IPS-NIHi7 (cell line): ENCODE measurements around the gene PLEKHH3.

Source experiments
- DNase-seq: peaks from one replicate; pipeline ENCODE4 v3.0.0; 2012; ENCODE audit warnings: mixed read lengths; ENCODE audit errors: extremely low spot score

Gene PLEKHH3, protein sequence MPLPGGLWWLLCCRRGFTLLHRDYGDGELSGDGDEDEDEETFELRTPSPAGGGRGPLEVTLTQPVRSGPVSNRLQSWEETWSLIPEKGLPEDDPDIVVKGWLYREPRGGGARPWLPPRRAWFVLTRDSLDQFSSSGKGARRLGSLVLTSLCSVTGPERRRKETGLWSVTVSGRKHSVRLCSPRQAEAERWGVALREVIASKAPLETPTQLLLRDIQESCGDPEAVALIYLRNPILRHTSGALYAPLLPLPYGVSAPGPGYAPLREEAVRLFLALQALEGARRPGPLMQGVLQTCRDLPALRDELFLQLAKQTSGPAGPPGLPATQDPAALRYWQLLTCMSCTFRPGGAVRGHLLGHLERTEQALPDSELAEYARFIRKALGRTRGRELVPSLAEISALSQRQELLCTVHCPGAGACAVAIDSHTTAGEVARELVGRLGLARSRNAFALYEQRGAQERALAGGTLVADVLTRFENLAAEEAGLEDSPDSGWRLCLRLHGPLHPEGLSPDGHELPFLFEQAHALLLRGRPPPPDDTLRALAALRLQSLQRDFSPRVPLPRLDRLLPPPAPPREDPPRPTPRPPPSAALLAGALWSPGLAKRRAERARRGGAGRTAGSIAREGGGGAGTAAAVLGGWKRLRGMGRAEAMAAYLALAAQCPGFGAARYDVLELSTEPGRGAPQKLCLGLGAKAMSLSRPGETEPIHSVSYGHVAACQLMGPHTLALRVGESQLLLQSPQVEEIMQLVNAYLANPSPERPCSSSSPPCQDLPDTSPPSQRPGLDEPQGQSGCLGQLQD

DNA sequence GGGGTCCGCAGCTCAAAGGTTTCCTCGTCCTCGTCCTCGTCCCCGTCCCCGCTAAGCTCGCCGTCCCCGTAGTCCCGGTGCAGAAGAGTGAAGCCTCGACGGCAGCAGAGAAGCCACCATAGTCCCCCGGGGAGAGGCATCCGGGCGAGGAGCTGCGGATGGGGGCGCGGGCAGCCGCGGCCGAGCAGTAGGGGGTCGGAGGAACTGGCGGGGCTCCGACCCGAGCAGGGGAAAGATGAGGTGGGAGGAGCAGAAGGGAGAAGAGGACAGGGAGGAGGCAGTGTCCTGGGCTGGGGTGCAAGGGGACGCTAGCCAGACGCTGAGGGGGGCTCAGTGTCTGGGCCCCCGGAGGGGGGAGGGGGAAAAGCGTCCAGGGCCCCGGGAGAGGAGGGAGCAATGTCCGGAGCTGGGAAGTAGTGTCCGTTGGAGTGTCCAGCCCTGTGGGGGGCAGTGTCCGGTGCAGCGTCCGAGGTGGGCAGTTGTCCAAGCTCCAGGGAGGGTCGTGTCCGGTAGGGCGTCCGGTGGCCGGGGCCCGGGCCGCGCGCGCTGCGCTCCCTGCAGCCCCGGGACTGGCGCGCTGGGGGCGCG, at the start of gene PLEKHH3:
Gene PLEKHH3, minus strand, starts transcription at position 571 of the 588 bp plus-strand sequence. Its CDS starts 431 bp downstream, at position 140.
- no peak for DNase-seq

DNA sequence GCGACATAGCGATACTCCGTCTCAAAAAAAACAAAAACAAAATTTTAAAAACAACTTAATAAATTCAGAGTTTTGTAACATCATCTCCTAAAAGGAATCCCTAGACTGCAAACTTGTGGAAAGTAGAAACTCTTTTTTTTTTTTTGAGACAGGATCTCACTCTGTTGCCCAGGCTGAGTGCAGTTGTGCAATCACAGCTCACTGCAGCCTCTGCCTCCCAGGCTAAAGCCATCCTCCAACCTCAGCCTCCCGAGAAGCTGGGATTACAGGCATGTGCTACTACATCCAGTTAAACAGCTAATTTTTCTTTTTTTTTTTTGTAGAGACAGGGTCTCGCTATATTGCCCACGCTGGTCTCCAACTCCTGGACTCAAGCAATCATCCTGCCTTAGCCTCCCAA, 48.3 kb upstream of the PLEKHH3 start:
- DNase-seq: no peak

DNA sequence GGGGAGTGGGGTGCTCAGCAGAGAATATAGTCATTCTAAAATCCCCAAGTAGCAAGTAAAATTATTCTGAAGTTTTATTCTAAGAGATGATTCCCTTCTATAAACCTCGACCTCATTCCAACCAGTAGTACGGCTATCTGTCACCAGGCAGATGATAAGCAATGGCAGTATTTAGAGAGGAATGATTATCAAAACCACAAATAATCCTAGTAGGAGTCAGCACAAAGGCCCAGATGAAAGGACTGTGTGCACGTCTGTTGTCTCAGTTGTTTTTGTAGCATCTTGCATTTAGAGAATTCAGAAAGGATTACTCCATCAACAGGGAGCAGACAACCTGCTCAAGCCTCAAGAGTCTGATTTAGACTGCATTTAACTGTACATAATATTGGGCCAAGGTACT, 46.8 kb upstream of the PLEKHH3 start:
- DNase-seq: no peak

DNA sequence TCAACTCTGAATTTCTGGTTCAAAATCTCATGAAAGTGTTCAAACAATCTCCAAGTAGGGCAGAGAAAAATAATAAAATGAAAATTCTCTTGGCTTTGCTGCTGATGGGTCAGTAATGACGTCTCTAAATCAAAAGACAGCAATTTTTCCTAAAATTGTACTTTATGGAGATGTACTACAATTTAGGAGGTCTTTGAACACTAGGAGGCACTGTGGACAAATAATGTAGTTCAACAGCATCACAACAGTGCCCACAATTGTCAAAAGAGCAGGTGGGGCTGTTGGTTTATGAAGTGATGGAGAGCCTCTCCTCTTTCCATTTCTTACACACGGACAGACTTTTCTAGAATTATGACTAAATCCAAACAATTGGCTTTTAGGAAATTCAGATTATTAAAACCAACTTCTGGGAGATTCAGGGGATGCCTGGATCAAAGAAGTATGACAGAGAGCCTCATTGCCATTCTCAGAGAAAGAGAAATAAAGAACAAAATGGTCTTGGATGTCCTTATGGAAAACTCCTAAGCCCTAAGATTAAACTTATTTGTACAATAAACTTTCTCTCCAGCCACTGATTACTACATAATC, 44.3 kb upstream of the PLEKHH3 start:
- DNase-seq: peak; percentile 78

DNA sequence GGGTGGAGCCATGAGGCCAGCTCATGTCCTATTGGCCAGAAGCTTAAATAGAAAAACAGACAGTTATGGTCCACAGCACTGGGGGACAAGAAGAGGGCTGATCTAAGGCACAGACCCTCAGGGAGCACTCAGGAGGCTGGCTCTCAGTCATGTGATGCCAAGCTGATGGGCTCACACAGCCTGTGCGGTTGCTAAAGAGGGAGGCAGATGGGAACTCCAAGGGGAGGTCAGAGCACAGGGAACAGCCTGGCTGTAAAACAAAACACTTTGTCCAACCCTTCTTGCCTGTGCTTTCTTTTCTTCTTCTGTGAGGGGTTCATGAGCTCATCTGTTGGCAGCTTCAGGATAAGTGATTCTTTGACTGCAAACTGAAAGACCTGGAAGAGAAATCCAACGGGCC, 32.8 kb upstream of the PLEKHH3 start:
- no peak for DNase-seq

DNA sequence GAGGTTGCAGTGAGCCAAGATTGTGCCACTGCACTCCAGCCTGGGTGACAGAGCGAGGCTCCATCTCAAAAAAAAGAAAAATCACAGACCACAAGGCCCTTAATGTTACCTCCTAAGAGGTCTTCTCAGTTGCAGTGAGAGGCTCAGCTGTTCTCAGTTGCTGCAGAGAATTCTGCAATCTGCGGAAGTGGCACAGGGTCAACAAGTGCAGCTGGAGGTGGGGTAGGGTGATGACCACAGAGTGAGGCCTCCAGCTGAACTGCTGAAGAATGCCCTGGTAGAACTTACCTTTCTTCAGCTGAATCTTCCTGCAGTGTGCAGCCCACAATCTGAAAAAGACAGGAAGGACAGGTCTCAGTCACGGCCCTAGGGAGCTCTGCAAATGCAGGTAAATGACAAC, 31.8 kb upstream of the PLEKHH3 start:
- DNase-seq: no peak

DNA sequence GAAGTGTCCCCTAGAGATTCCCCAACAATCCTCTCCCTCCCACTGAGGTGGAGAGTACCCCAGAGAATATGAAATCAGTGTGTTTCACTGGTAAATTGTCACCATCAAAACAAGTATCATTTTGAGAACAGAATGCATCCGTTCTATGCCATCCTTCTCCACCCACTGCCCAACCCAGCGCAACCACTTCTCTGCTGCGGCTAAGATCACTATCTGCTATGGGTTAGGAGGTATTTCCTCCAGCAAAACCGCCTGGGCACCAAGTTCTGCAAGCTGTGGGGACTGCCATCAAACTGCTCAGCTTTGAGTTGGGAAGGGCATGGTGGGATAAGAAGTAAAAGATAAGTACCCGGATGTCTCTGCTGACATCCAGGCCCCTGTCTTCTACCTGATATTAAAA, 29.9 kb upstream of the PLEKHH3 start:
- DNase-seq: no peak

DNA sequence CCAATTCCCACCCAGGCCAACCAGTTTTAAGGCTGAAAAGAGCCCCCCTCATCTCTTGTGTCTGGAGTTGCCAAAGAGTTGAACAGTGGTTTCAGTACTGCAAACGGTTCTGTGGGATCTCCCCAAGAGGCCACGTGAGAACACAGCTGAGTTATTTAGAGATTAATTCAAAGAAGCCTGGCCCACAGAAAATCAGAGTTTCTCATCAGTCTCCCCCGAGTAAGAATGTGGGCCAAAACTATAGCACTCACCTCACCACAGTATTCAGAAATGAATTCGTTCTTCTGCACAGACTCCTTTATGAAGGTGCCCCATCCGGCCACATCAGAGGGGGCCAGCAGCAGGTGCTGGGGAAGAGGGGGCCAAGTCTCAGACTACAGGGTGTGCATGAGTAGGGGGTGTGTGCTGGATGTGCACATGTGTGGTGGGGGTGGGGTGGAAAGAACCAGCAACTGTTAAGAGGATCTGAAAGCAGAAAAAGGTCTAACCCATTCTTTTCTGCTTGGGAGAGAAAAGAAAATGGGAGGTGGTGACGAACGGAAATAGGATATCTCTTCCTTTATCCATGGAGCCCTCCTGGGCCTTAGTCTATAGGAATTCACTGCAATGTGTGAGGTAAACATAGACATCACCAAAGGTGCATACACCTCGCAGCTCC, 28.2 kb upstream of the PLEKHH3 start:
- DNase-seq: no peak

DNA sequence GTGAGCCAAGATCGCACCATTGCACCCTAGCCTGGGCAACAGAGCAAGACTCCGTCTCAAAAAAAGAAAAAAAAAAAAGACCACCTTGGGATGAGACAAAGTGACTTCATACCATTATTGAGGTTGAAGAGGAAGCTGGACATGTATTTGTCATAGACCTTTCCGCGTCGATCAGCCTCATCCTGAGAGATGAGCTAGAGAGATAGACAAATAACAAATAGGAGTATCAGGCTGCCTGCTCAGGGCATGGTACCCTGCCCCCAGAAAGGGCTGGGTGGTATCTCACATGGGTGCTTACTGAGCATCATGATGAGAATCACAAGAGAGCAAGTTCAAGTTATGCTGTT, 27.7 kb upstream of the PLEKHH3 start:
- DNase-seq: no peak

DNA sequence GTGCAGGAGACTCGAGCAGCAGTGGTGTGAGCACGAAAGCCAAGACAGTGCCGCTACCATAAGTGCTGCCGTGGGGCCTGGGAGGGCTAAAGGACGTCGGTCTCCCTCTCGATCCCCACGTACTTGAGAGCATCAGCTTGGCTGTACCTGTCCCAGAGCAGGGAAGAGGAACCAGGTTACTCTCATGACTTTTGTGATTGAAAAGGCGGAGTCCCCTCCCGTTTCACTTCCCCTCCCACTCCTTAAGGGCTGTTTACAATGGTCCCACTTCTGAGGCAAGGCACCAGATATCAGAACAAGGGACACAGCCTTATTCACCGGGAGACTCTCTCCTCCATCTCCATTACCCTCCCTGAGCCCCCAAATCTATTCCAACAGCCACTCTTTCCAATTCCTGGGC, 25.7 kb upstream of the PLEKHH3 start:
- no peak for DNase-seq

DNA sequence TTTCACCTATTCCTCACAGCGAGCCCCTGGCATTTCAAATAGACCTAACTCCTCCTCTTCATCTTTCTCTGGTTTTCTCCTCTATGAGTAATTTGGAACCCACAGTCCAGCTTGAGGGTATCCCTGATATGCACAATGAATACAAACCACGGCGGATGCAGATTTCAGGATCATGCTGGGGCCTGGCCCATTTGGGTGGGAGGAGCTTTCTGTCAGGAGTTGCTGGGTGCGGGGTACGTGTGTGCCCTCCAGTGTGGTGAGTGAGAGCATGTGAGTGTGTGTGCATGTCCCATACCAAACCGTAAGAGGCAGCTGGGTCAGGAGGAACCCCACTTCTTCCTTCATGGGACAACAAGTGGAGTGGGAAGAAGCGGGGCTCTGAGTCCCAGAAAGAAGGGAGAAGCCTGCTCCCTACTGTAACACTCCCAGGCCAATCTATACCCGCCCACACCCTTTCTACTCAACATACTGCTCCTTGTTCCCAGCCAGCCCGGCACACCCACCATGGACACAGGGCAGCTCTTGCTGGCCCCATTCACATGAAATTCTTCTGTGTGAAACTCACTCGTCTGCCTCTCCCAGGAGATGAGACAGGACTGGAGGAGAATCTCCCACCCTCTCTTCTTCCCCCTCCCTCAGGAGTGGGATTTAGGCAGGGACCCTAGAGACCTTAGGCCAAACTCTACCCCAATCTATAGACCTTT, 23.9 kb upstream of the PLEKHH3 start:
- DNase-seq: no peak

DNA sequence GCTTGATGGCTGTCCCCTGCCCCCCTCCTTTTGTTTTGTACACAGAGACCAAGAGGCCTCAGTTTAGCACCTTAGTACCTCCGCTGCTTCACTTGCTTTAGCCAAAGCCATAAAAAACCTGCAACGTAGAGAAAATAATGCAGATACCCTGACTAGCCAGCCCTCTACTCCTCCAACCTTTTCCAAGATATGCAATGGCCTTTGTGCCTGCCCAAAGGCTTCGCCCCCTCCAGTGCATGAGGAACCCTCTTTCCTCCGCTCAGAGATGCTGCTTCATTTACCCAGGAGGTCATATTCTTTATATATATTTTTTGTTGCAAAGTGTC, 22.6 kb upstream of the PLEKHH3 start:
- no peak for DNase-seq

DNA sequence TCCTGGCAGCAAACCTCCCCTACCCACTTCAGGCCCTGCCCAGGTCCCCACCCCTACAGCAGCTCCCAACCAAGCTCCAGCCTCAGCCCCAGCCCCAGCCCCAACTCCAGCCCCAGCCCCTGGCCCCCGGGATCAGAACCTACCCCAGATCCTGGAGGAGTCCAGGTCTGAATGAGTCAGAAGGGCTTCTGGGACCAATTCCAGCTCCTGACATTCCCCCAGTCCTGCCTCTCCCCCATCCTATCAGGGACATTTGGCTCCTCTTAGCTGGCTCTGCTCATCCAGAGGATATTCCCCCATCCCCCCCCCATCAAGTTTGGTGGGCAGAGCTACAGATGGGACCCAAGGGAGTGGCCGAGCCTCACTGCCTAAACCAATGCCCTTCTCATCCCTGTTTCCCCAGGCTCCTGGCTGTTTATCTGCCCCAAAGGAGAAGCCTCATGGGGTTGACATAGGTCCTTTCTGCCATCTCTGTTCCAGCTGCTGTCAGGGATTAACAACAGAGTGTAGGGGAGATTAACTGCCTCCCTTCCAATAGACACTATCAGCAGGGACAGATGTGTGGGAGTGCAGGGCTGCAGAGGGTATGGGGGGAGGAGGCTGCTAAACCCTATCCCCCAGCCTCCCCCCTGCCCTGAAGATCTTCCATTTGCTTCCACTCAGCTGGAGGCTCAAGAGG, 22.1 kb upstream of the PLEKHH3 start:
- no peak for DNase-seq

DNA sequence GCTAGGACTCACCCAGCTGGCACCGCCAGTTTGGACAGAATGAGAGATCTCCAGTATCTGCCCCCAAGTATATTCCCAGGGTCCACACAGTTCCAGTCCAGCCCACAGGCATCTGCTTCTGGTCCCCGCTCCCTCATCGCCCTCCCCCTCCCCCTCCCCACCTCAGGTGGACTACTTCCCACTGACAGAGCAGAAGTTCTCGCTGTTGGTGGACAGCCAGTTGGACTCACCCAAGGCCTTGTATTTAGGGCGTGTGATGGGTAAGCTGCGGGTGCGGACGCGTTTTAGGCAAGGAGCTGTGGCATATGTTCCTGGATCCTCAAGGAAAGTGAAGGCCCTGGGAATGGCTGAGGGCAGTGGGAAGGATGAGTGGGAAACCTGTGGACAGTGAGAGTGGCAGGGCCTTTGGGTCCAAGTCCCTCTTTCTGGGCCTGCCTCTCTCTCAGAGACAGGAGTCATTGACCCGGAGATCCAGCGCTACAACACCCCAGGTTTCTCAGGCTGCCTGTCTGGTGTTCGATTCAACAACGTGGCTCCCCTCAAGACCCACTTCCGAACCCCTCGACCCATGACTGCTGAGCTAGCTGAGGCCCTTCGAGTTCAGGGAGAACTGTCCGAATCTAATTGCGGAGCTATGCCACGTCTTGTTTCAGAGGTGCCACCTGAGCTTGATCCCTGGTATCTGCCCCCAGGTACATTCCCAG, 20.5 kb upstream of the PLEKHH3 start:
- no peak for DNase-seq

DNA sequence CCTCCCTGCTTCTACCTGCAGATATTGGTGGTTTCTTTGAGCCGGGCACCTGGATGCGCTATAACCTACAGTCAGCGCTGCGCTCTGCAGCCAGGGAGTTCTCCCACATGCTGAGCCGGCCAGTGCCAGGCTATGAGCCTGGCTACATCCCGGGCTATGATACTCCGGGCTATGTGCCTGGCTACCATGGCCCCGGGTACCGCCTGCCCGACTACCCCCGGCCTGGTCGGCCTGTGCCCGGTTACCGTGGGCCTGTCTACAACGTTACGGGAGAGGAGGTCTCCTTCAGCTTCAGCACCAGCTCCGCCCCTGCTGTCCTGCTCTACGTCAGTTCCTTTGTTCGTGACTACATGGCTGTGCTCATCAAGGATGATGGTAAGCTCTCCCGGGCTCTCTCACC, 18.7 kb upstream of the PLEKHH3 start:
- no peak for DNase-seq

DNA sequence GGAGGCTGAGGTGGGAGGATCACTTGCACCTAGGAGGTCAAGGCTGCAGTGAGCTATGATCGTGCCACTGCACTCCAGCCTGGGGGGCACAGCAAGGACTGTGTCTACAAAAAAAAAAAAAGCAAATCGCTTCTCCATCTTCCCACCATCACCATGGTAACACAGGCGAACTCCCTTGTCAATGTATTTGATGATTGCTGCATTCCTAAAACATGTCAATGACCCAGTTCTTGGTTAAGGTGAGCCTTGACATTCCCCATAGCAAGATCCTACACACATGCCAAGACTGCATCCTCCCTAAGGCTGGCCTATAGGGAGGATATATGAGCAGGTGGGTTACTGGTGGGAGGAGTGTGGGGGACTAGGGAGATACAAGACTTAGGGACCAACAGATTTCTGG, 17.7 kb upstream of the PLEKHH3 start:
- no peak for DNase-seq

DNA sequence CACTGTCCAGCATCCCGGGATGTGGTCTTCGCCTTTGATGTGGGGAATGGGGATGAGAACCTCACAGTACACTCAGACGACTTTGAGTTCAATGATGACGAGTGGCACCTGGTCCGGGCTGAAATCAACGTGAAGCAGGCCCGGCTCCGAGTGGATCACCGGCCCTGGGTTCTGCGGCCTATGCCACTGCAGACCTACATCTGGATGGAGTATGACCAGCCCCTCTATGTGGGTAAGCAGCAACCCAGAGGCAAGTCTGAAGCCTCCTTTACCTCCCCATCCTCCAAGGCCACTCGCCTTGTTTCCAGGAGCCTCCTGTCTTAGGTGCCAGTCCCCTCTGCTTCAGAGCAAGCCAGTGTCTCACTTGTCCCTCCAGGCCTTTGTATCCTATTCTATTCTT, 15.7 kb upstream of the PLEKHH3 start:
- DNase-seq: no peak

DNA sequence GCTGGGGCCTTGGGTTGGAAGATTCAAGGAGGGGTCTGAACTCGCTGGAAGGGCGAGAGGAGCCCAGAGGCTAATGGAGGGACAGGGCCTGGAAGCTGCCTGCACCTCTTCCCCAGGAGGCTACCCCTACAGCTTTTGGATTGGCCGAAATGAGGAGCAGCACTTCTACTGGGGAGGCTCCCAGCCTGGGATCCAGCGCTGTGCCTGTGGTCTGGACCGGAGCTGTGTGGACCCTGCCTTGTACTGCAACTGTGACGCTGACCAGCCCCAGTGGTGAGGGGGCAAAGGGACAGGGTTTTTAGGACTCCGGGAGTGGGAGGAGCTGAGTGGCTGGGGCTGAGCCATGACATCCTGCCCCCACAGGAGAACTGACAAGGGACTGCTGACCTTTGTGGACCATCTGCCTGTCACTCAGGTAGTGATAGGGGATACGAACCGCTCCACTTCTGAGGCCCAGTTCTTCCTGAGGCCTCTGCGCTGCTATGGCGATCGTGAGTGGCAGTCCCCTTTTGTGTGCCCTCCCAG, 14.3 kb upstream of the PLEKHH3 start:
- no peak for DNase-seq

DNA sequence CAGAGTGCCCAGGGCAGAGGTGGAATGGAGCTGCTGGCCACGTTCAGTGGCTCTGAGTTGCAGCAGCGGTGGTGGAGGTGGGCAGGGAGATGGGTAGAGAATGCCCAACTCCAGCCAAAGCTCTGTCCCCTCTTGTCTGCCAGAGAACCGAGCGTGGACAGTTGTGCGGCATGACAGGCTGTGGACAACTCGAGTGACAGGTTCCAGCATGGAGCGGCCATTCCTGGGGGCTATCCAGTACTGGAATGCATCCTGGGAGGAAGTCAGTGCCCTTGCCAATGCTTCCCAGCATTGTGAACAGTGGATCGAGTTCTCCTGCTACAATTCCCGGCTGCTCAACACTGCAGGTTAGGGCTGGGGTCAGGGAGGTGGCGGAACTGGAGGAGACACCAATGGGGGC, 13.8 kb upstream of the PLEKHH3 start:
- no peak for DNase-seq

DNA sequence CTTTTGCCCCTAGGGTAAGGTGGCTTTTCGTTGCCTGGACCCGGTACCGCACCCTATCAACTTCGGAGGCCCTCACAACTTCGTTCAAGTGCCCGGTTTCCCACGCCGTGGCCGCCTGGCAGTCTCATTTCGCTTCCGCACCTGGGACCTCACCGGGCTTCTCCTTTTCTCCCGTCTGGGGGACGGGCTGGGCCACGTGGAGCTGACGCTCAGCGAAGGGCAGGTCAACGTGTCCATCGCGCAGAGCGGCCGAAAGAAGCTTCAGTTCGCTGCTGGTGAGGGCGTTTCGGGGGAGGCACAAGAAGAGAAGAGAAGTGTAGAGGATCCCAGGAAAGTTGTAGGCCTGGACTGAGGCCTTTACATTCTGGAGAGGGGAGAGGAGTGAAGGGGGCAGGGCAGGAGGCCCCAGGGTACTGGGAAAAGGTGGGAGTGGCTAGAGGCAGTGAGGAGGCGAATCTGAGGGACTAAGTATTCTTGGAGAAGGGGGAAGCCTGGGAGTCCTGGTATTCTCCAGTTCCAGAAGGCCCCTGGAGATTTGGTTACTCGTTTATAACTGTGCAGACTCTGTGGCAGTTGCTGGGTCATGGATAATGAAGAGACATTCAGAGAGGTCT, 11.0 kb upstream of the PLEKHH3 start:
- no peak for DNase-seq
